Measurements from ENCODE around the gene SLAMF1. TPM values are rescaled to one million over a fixed set of nuclear protein-coding genes. Genes with fewer than 3 reads are reported as not detected.

Gene SLAMF1
- total and polyA plus RNA-seq, 2 experiments from 2014 or later, result not detected

- Histone ChIP-seq H3K36me3 (ENCODE audit: insufficient read depth) (no peaks in the 10 kb centered on the region), H3K27ac (ENCODE audit: low read depth) (no peak overlapping the region), H3K27me3 (ENCODE audit: insufficient read depth) (no peaks in the 10 kb centered on the region), H3K79me2 (replicated peaks; ENCODE audit: insufficient read depth) (no peaks in the 10 kb centered on the region), H3K9me2 (ENCODE audit: insufficient read depth) (no peaks in the 10 kb centered on the region; the same call in none of the 2 replicates), H2AFZ (no peak overlapping the region), H3K4me3 (no peak overlapping the region), H4K20me1 (replicated peaks; ENCODE audit: insufficient read depth) (no peaks in the 10 kb centered on the region), H3K4me1 (ENCODE audit: insufficient read depth) (0 out of 2 replicates have a peak, but pooled peaks cover 8% of the 10 kb centered on the region), H3K4me2 (no peak overlapping the region), H3F3A (replicated peaks; ENCODE audit: low read depth) (no peaks in the 10 kb centered on the region)
- DNase-seq (ENCODE audit: low spot score), result no peak
- H3K27me3 Mint-ChIP-seq (ENCODE audit: insufficient read depth, low read depth, poor library complexity), result peaks cover under 1% of the 10 kb centered on the region
- peaks cover 24% of the 10 kb centered on the region for H3K4me1 Mint-ChIP-seq
- H3K4me3 Mint-ChIP-seq, result no peak overlapping the region
- no peak overlapping the region for H3K27ac Mint-ChIP-seq
- H3K9me3 Mint-ChIP-seq, result peaks cover 8% of the 10 kb centered on the region; the same call in 2 of the 3 replicates
- TF ChIP-seq NANOG (IDR thresholded peaks at IDR 0.05; ENCODE audit: borderline replicate concordance), result no peak
- no peak for TF ChIP-seq EZH2phosphoT487 (IDR thresholded peaks at IDR 0.05; ENCODE audit: unreplicated experiment)
- no peak for TF ChIP-seq ZNF331 (CRISPR knock-in tag; IDR thresholded peaks at IDR 0.05; ENCODE audit: low read depth)
- no peak for TF ChIP-seq CREB1 (CRISPR knock-in tag; IDR thresholded peaks at IDR 0.05; ENCODE audit: low read depth)
- TF ChIP-seq ZNF114 (CRISPR knock-in tag; IDR thresholded peaks at IDR 0.05), result no peak
- no peak for TF ChIP-seq CTCF (conservative IDR thresholded peaks at IDR 0.05; ENCODE audit: low read depth in 2 of 2)
- TF ChIP-seq EZH2 (IDR thresholded peaks at IDR 0.05; ENCODE audit: low read depth, unreplicated experiment), result no peak
- TF ChIP-seq STAT1 (IDR thresholded peaks at IDR 0.05; ENCODE audit: unreplicated experiment), result no peak
- TF ChIP-seq ETS1 (IDR thresholded peaks at IDR 0.05), result no peak
- TF ChIP-seq REST (IDR thresholded peaks at IDR 0.05; ENCODE audit: unreplicated experiment), result no peak
- no peak for TF ChIP-seq ZNF462 (CRISPR knock-in tag; IDR thresholded peaks at IDR 0.05)
- no peak for TF ChIP-seq JUNB (IDR thresholded peaks at IDR 0.05; ENCODE audit: unreplicated experiment)
- no peak for TF ChIP-seq POLR2AphosphoS5 (IDR thresholded peaks at IDR 0.05; ENCODE audit: low read depth)
- ATAC-seq, result no peak
- no peaks in the 10 kb centered on the region; the same call in 2 of the 3 replicates for H3K36me3 Mint-ChIP-seq (ENCODE audit: low read depth)
Measured at GRCh38 chr1:160662910-160663309, 16.1 kb upstream of the SLAMF1 start.

Measured in GM23338 (cell line).